DOHH2 (cell line): ENCODE data around the gene DCP1B.

Source experiments
- H3F3A ChIP-seq: fragments of 200-600 bp; sonication (generic), shearing (Covaris generic); 2 replicates; pipeline ENCODE4 v1.6.0; 2016; ENCODE audit warnings: antibody characterized with exemption, mild to moderate bottlenecking; ENCODE audit not compliant: control insufficient read depth, insufficient read depth
- H3K27ac ChIP-seq: fragments of 200-600 bp; sonication (generic); 2 replicates; pipeline ENCODE4 v1.5.1; 2014; ENCODE audit warnings: low read depth, mild to moderate bottlenecking, low read length, moderate library complexity
- H3K27me3 ChIP-seq: fragments of 200-600 bp; sonication (generic); 2 replicates; pipeline ENCODE4 v1.6.1; 2014; ENCODE audit warnings: mild to moderate bottlenecking, low read length, mixed read lengths; ENCODE audit not compliant: control insufficient read depth
- H3K36me3 ChIP-seq: fragments of 200-600 bp; sonication (generic); 2 replicates; pipeline ENCODE4 v1.6.1; 2014; ENCODE audit warnings: mild to moderate bottlenecking, low read length, moderate library complexity, mixed read lengths; ENCODE audit not compliant: control insufficient read depth
- H3K4me1 ChIP-seq: fragments of 200-600 bp; sonication (generic); 2 replicates; pipeline ENCODE4 v1.6.1; 2014; ENCODE audit warnings: mild to moderate bottlenecking, low read length, mixed read lengths; ENCODE audit not compliant: control insufficient read depth
- H3K4me2 ChIP-seq: fragments of 200-600 bp; sonication (generic); 2 replicates; pipeline ENCODE4 v1.6.0; 2014; ENCODE audit warnings: mild to moderate bottlenecking, low read length, moderate library complexity
- H3K4me3 ChIP-seq: fragments of 200-600 bp; sonication (generic); 2 replicates; pipeline ENCODE4 v1.5.1; 2014; ENCODE audit warnings: mild to moderate bottlenecking, low read length, mixed read lengths
- H3K79me2 ChIP-seq: fragments of 200-600 bp; sonication (generic); 2 replicates; pipeline ENCODE4 v1.6.1; 2014; ENCODE audit warnings: mild to moderate bottlenecking, low read length, mixed read lengths; ENCODE audit not compliant: control insufficient read depth
- H3K9me2 ChIP-seq: fragments of 200-600 bp; sonication (generic); replicated peaks from 2 replicates; pipeline ENCODE4 v1.6.1; 2014; ENCODE audit warnings: mild to moderate bottlenecking, low read length, mixed read lengths; ENCODE audit not compliant: control insufficient read depth
- H3K9me3 ChIP-seq: fragments of 200-600 bp; sonication (generic); 2 replicates; pipeline ENCODE4 v1.6.1; 2014; ENCODE audit warnings: antibody characterized with exemption, low read length, mixed read lengths; ENCODE audit not compliant: control insufficient read depth, insufficient read depth
- H4K20me1 ChIP-seq: fragments of 200-600 bp; sonication (generic); 2 replicates; pipeline ENCODE4 v1.6.0; 2014; ENCODE audit warnings: low read depth, mild to moderate bottlenecking, antibody characterized with exemption, low read length, moderate library complexity; ENCODE audit not compliant: control insufficient read depth, insufficient read depth
- EZH2phosphoT487 ChIP-seq: fragments of 200-600 bp; sonication (generic); IDR thresholded peaks from 2 replicates; pipeline ENCODE4 v1.6.1; 2017; ENCODE audit warnings: borderline replicate concordance, mild to moderate bottlenecking, antibody characterized with exemption, low read length, moderate library complexity, mixed read lengths
- TF ChIP-seq, protein P1 (sequence below): fragments of 200-600 bp; sonication (generic); IDR thresholded peaks from one replicate; pipeline ENCODE4 v1.5.1; 2014; ENCODE audit warnings: antibody characterized with exemption, mild to moderate bottlenecking, low read depth, low read length; ENCODE audit not compliant: poor library complexity, severe bottlenecking

The DCP1B gene

DNA sequence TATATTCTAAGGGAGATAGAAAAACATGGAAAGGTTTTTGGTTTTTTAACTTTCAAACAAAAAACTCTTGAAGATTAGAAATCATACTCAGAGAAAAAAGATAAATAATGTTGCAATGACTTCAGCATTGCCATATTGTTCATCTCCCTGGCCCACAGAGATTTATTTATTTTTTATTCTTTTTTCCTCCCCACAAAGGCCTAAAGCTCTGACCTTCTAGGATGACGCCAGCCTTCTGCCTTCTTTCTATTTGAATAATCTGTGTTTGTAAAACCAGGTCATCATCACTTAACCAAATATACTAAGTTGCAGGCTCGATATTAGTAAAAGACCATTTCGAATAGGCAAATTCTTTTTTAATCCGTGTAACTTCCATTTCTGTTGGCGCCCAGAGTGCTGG, 4.4 kb upstream of the DCP1B start:
- Histone ChIP-seq H3K27me3 (no peaks in the 10 kb centered on the region), H3K79me2 (peaks cover 5% of the 10 kb centered on the region), H3F3A (0 out of 2 replicates have a peak, but pooled peaks cover 5% of the 10 kb centered on the region), H4K20me1 (no peaks in the 10 kb centered on the region), H3K9me2 (no peaks in the 10 kb centered on the region), H3K4me2 (no peak overlapping the region), H3K4me1 (peaks cover 7% of the 10 kb centered on the region), H3K4me3 (no peak overlapping the region), H3K36me3 (peaks cover 3% of the 10 kb centered on the region; the same call in 1 of the 2 replicates), H3K9me3 (no peaks in the 10 kb centered on the region), H3K27ac (no peak overlapping the region)
- TF ChIP-seq, protein P1, sequence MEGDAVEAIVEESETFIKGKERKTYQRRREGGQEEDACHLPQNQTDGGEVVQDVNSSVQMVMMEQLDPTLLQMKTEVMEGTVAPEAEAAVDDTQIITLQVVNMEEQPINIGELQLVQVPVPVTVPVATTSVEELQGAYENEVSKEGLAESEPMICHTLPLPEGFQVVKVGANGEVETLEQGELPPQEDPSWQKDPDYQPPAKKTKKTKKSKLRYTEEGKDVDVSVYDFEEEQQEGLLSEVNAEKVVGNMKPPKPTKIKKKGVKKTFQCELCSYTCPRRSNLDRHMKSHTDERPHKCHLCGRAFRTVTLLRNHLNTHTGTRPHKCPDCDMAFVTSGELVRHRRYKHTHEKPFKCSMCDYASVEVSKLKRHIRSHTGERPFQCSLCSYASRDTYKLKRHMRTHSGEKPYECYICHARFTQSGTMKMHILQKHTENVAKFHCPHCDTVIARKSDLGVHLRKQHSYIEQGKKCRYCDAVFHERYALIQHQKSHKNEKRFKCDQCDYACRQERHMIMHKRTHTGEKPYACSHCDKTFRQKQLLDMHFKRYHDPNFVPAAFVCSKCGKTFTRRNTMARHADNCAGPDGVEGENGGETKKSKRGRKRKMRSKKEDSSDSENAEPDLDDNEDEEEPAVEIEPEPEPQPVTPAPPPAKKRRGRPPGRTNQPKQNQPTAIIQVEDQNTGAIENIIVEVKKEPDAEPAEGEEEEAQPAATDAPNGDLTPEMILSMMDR: no peak
- TF ChIP-seq EZH2phosphoT487: no peak

DNA sequence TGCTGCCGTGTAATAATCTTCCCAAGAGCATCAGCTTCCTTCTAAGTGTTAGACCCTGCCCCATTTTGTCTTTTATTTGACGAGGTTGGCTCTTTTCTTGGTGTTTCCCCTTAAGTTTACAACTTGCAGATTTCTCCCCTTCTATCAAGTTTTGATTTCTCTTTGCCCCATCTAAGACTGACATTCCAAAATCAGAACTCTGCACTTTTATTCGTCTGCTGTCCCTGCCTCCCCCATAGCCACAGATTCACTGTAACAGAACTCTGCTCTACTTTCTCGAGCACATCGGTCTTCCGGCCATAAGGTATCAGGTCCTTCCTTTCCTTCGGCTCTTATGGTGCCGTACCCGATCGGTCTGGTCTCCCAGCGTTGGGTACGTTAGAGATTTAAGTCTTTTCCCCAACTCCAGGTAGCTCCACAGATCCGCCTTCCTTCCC, 563 bp downstream of the DCP1B start:
- 0 out of 2 replicates have a peak, but pooled peaks cover 5% of the 10 kb centered on the region for H3F3A ChIP-seq
- TF ChIP-seq EZH2phosphoT487: no peak
- TF ChIP-seq, protein P1: no peak
- H3K27ac ChIP-seq: peak overlapping the region; percentile 59
- H3K79me2 ChIP-seq: peaks cover 39% of the 10 kb centered on the region
- peaks cover 21% of the 10 kb centered on the region for H3K4me1 ChIP-seq
- no peaks in the 10 kb centered on the region for H3K9me3 ChIP-seq
- peak overlapping the region; percentile 88 for H3K4me2 ChIP-seq
- H4K20me1 ChIP-seq: no peaks in the 10 kb centered on the region
- peak overlapping the region; percentile 99 for H3K4me3 ChIP-seq
- no peaks in the 10 kb centered on the region for H3K9me2 ChIP-seq
- H3K36me3 ChIP-seq: peaks cover 3% of the 10 kb centered on the region; the same call in 1 of the 2 replicates
- no peaks in the 10 kb centered on the region for H3K27me3 ChIP-seq

DNA sequence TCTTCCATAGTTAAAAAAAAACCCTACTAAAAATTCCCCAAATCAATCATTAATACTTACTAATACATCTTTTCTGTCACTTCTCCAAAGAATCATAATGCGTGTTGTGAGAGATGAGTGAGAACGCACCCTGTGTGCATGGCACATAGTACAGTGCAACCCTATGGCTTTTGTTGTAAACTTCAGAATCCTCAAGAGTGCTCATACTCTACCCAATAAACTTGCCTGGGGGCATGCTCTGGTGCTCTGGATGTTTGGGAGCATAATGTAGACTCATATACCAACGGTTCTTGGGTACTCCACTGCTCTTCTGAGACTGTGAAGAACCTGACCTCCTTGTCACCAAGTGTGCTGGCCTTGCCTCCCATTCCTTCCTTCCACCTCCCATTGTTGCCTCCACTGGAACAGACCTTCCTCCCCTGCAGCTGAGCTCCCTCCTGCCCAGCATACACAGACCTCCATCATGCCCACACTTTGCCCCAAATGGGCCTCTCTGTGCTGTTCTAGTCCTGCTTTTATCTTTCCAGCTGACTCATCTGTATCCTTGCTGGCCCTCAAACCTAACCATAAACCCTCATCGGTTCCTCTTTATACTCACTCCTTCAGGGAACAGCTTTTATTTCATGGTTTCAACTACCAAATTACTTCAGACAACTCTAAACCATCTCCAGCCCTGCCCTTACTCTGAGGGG, 8.9 kb downstream of the DCP1B start:
- Histone ChIP-seq H3K36me3 (peaks cover 30% of the 10 kb centered on the region), H3K9me2 (no peaks in the 10 kb centered on the region), H3K79me2 (peaks cover 11% of the 10 kb centered on the region), H3K9me3 (no peaks in the 10 kb centered on the region), H3K27me3 (no peaks in the 10 kb centered on the region), H3K27ac (no peak overlapping the region), H3K4me1 (no peaks in the 10 kb centered on the region), H3F3A (0 out of 2 replicates have a peak, but pooled peaks cover 3% of the 10 kb centered on the region), H3K4me3 (no peak overlapping the region), H3K4me2 (no peak overlapping the region), H4K20me1 (no peaks in the 10 kb centered on the region)
- no peak for TF ChIP-seq EZH2phosphoT487
- TF ChIP-seq, protein P1: no peak
